Lower leg skin (tissue), 4 donors: ENCODE measurements around the gene AP4E1. TPM values are rescaled to one million over a fixed set of nuclear protein-coding genes. Genes with fewer than 3 reads are reported as not detected.

Source experiments
- DNase-seq, 2 donors: peaks; one replicate each; pipeline ENCODE4 v3.0.0-alpha.2; 2019; ENCODE audit warnings: low spot score in 2 of 2
- H3K4me3 ChIP-seq: fragments of 200-600 bp; sonication (generic); 2 replicates; pipeline ENCODE4 v1.5.1; 2017; ENCODE audit warnings: mild to moderate bottlenecking, low read depth; ENCODE audit not compliant: poor library complexity, severe bottlenecking
- POLR2A ChIP-seq, 2 donors: fragments of 450-650 bp; IDR thresholded peaks; one replicate each; pipeline ENCODE4 v1.6.1; 2016 to 2017; ENCODE audit warnings: antibody characterized with exemption in 2 of 2, mild to moderate bottlenecking in 1 of 2, moderate library complexity in 1 of 2
- WGBS, 2 donors: methylation state at CpG; one replicate each; pipeline ENCODE4 v1.1.5; 2018; 5-methylcytosine and 5-hydroxymethylcytosine counted together
- intact Hi-C: fragments of 100-400 bp; cut with DNase I; formaldehyde crosslinking; loops from one replicate; pipeline ENCODE4 v1.15.0; 2023; ENCODE audit warnings: low total_unique reads
- total RNA-seq, 4 donors: library from RNA; depleted of rRNA; stranded (reverse); fragments of >200 nt; gene quantifications; one replicate each; pipeline ENCODE4 v1.1.0, GENCODE V29; 2016
- TF ChIP-seq, protein P1 (sequence below), 3 donors: fragments of 450-650 bp; IDR thresholded peaks; one replicate each; pipeline ENCODE4 v1.5.1; 2016; ENCODE audit warnings: antibody characterized with exemption in 3 of 3, mild to moderate bottlenecking in 3 of 3, moderate library complexity in 2 of 3

Gene AP4E1
- total RNA-seq, 4 donors from 2014 or later = 13.6 to 18.2 (median 15.2) TPM

DNA sequence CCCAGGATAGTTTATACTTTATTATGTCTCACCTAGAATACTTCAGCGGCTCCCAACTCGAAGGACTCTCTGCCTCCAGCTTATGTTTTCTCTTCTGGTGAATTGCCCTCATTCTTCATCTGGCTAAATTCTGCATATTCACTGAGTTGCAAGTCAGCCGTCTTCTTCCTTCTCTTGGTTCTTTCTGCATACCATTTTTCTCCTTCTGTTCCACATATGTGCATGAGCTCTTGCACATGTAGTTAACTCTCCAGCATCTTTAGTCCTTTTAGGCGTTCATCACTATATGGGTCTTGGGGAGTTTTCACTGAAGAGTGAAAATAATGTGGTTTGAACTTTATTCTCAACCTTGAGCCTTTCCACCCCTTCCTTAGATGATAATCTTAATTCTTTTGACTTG is 70.1 kb downstream of the AP4E1 start:
- no peak overlapping the region for H3K4me3 ChIP-seq
- intact Hi-C loops = no loop called here
- no peak for DNase-seq
- TF ChIP-seq POLR2A (IDR thresholded peaks at IDR 0.05) = no peak
- TF ChIP-seq, protein P1, sequence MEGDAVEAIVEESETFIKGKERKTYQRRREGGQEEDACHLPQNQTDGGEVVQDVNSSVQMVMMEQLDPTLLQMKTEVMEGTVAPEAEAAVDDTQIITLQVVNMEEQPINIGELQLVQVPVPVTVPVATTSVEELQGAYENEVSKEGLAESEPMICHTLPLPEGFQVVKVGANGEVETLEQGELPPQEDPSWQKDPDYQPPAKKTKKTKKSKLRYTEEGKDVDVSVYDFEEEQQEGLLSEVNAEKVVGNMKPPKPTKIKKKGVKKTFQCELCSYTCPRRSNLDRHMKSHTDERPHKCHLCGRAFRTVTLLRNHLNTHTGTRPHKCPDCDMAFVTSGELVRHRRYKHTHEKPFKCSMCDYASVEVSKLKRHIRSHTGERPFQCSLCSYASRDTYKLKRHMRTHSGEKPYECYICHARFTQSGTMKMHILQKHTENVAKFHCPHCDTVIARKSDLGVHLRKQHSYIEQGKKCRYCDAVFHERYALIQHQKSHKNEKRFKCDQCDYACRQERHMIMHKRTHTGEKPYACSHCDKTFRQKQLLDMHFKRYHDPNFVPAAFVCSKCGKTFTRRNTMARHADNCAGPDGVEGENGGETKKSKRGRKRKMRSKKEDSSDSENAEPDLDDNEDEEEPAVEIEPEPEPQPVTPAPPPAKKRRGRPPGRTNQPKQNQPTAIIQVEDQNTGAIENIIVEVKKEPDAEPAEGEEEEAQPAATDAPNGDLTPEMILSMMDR (IDR thresholded peaks at IDR 0.05) = no peak
- 82 to 85% methylated on average over 4 of the region's 4 CpGs for WGBS, 2 donors

DNA sequence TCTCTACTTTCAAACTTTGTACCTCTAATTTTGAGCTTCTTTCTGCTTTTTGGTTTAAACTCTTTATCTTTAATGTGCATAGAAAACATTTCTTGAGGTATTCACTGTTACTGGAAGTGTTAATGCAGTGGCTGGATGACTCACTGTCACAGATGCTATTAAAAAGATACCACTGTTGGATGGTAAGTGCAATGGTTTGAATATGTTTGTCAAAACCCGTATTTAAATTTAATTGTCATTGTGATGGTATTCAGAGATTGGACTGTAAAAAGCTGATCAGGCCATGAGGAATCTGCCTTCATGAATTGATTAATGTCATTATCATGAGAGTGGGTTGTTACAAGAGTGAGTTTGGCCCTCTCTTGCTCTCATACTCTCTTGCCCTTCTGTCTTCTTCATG is 70.6 kb downstream of the AP4E1 start:
- intact Hi-C loops = no loop called here
- WGBS, 2 donors = 52 to 66% methylated on average over 1 of the region's 1 CpG
- H3K4me3 ChIP-seq = no peak overlapping the region
- DNase-seq = no peak
- TF ChIP-seq POLR2A (IDR thresholded peaks at IDR 0.05) = no peak
- TF ChIP-seq, protein P1 (IDR thresholded peaks at IDR 0.05) = no peak

DNA sequence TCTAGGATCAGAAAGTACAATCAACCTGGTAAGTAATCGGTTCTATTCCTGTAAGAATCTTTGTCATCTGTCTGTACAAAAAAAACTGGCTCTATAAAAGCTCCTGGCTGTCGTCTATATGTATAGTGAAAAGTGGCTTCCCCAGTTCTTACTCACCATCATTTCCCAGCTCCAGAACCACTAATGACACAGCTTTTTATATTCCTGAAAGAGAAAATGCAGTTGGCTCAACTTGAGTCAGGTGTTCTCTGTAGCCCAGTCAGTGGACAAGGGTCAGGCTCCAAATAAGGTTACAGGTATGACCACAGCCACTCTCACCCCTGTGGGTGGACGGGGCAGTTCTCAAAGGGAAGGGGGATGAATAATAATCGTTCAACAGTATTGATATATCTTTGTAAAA is 85.1 kb downstream of the AP4E1 start:
- no peak for TF ChIP-seq POLR2A (IDR thresholded peaks at IDR 0.05)
- TF ChIP-seq, protein P1 (IDR thresholded peaks at IDR 0.05) = no peak
- no peak for DNase-seq
- no peak overlapping the region for H3K4me3 ChIP-seq
- 63 to 88% methylated on average over 4 of the region's 4 CpGs for WGBS, 2 donors
- intact Hi-C loops = no loop called here

DNA sequence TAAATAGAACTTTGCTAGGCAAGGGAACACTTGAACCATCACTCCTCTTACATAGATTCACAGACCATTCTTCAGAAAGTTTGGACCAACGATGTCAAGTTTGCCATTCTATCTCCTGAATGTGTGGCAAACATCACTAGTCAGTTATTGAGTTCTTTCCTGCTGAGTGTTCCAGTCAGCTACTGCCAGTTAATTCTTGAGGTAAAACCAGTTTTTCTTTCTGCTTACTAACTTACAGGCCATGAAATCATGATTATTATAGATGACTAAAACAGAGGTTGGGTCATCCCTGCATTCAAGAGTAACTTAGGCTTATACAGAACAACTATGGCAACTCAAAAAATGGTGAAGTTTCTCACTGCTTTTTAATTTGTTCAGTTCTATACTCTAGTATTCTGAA is 88.2 kb downstream of the AP4E1 start:
- TF ChIP-seq, protein P1 (IDR thresholded peaks at IDR 0.05) = no peak
- TF ChIP-seq POLR2A (IDR thresholded peaks at IDR 0.05) = no peak
- no peak overlapping the region for H3K4me3 ChIP-seq
- no peak for DNase-seq
- intact Hi-C loops = no loop called here
- WGBS, 2 donors = 95 to 100% methylated on average over 1 of the region's 1 CpG

DNA sequence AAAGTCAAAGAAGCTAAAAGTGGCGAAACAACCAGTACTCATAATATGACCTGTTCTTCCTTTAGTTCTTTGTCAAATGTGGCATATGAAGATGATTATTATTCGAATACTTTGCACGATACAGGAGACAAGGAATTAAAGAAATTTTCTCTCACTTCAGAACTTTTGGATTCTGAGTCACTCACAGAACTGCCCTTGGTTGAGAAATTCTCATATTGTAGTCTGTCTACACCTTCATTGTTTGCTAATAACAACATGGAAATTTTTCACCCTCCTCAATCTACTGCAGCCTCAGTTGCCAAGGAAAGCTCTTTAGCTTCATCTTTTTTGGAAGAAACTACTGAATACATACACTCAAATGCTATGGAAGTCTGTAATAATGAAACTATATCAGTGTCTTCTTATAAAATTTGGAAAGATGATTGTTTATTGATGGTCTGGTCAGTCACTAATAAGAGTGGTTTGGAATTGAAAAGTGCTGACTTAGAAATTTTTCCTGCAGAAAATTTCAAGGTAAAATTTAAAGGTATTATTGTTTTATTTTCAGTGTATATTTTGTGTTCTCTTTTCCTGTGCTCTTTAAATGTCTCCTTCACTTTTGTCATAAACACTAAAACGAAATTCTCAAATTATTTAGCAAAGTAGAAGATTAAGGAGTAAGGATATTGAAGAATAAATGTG is 89.0 kb downstream of the AP4E1 start:
- H3K4me3 ChIP-seq = no peak overlapping the region
- TF ChIP-seq POLR2A (IDR thresholded peaks at IDR 0.05) = no peak
- TF ChIP-seq, protein P1 (IDR thresholded peaks at IDR 0.05) = no peak
- WGBS, 2 donors = 93 to 95% methylated on average over 4 of the region's 4 CpGs
- DNase-seq = no peak
- intact Hi-C loops = no loop called here

DNA sequence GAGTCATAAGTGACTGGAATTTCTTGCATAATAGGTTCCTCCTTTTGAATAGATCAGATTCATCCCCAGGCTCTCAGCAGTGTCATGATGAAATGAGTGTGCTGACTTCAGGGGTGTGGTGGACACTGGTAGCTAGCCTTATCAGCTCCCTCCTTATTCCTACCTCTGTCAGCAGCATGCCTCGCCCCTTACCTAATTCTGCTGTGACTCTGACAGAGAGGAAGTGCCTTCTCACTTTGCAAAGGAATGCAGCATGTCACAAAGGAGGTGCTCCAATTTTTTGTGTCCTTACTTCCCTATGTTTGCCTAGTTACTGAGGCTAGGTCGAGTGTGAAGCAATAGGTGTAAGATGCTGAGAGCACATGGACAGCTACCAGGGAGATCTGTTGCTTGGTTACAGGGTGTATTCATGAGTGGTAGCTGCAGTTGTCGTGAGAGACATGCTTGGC is 95.6 kb downstream of the AP4E1 start:
- intact Hi-C loops = no loop called here
- TF ChIP-seq, protein P1 (IDR thresholded peaks at IDR 0.05) = no peak
- no peak for TF ChIP-seq POLR2A (IDR thresholded peaks at IDR 0.05)
- WGBS, 2 donors = 49 to 60% methylated on average over 3 of the region's 3 CpGs
- DNase-seq = peak in 1 of 2 donors; percentile 24
- no peak overlapping the region for H3K4me3 ChIP-seq
